Gastrocnemius medialis (tissue), 4 donors: Measurements from ENCODE around the gene SHROOM3. TPM values are rescaled to one million over a fixed set of nuclear protein-coding genes. Genes with fewer than 3 reads are reported as not detected.

Experiments used
- ATAC-seq, 2 donors: fragments of 150-250 bp; one replicate each; pipeline ENCODE4 v1.9.1; 2016
- DNase-seq, 2 donors: peaks; one replicate each; pipeline ENCODE4 v3.0.0-alpha.2; 2019
- H3K27ac ChIP-seq, 4 donors: fragments of 200-600 bp; sonication (generic); 1 replicate in 1 of 4; 2 replicates in 3 of 4; pipeline ENCODE4 v1.5.1; 2016 to 2018; ENCODE audit warnings: mild to moderate bottlenecking in 2 of 4, moderate library complexity in 1 of 4
- H3K27me3 ChIP-seq, 3 donors: fragments of 200-600 bp; sonication (generic) in 2 of 3; 1 replicate in 1 of 3; 2 replicates in 2 of 3; pipeline versions ENCODE4 v1.5.1 to v1.6.0; 2016 to 2019; ENCODE audit warnings: mild to moderate bottlenecking in 1 of 3, moderate library complexity in 1 of 3
- H3K36me3 ChIP-seq, 2 donors: fragments of 200-600 bp; sonication (generic) in 1 of 2; one replicate each; pipeline ENCODE4 v1.5.1; 2017 to 2018
- H3K4me1 ChIP-seq, 2 donors: fragments of 200-600 bp; sonication (generic) in 1 of 2; one replicate each; pipeline ENCODE4 v1.5.1; 2016 to 2017; ENCODE audit warnings: mild to moderate bottlenecking in 2 of 2
- H3K4me3 ChIP-seq, 4 donors: fragments of 200-600 bp; sonication (generic) in 3 of 4; 1 replicate in 1 of 4; 2 replicates in 3 of 4; pipeline ENCODE4 v1.5.1; 2016 to 2019; ENCODE audit warnings: mild to moderate bottlenecking in 2 of 4
- H3K9me3 ChIP-seq, 3 donors: fragments of 200-600 bp; sonication (generic) in 2 of 3; 1 replicate in 1 of 3; 2 replicates in 2 of 3; pipeline ENCODE4 v1.5.1; 2016 to 2019
- POLR2A ChIP-seq, 2 donors: fragments of 450-650 bp; IDR thresholded peaks; one replicate each; pipeline ENCODE4 v1.6.1; 2017; ENCODE audit warnings: antibody characterized with exemption in 2 of 2, mild to moderate bottlenecking in 2 of 2, moderate library complexity in 2 of 2
- in situ Hi-C, 4 donors: fragments of 200-750 bp; cut with MboI; loops; one replicate each; pipeline versions ENCODE4 v1.15.0 to v1.8.0; 2017; ENCODE audit warnings: low sequenced_read_pairs in 4 of 4
- intact Hi-C: fragments of 100-400 bp; cut with DNase I; formaldehyde crosslinking; loops from one replicate; pipeline ENCODE4 v1.15.1; 2023; ENCODE audit warnings: low total_unique reads
- total RNA-seq, 4 donors: library from RNA; depleted of rRNA; stranded (reverse); fragments of >200 nt; gene quantifications; one replicate each; pipeline versions ENCODE4 v1.1.0 to v1.2.3, GENCODE V29; 2016
- TF ChIP-seq, protein P1 (sequence below), 5 experiments: fragments of 450-650 bp in 3 of 5; fragments of 200-600 bp in 2 of 5; sonication (generic) in 2 of 5; IDR thresholded peaks in 4 of 5; conservative IDR thresholded peaks in 1 of 5; 1 replicate in 4 of 5; 2 replicates in 1 of 5; pipeline ENCODE4 v1.5.1; 2016 to 2019; ENCODE audit warnings: antibody characterized with exemption in 5 of 5, mild to moderate bottlenecking in 3 of 5, moderate library complexity in 3 of 5

SHROOM3 gene
- total RNA-seq, 4 donors from 2014 or later: 0.20 to 1.7 (median 0.98) TPM

DNA sequence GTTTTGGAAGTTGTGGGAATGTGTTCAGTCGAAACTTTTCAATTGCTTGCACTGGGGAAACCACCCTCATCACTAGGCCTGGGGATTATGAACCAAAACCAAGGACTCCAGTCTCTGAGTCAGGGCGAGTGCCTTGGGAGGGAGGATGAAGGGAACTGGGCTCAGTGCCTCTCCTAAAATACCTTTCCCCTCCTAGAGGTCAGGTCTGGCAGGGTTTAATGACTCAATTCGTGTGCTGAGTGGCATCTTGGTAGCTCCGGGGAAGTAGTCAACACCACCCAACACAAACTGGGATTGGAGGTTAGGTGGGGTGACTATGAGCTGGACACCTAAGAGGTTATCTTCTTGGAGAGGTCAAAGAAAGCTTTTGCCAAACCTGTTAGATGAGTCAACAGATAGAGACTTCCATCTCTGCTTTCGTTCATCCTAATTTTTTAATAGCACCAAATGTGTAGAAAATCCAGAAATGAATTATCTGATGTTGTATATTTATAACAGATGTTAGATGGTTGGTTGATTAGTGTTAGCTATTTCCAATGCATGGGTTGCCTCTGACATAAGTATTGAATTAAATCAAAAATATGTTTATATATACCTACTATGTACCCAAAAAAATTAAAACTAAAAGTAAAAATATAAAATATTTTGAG is 202.8 kb downstream of the SHROOM3 start:
- Histone ChIP-seq H3K9me3 (no peaks in the 10 kb centered on the region), H3K36me3 (no peaks in the 10 kb centered on the region), H3K4me3 (no peak overlapping the region), H3K27ac (no peak overlapping the region), H3K4me1 (no peaks in the 10 kb centered on the region), H3K27me3 (no peaks in the 10 kb centered on the region)
- DNase-seq: no peak
- no peak for ATAC-seq
- in situ Hi-C loops: no loop called here
- TF ChIP-seq POLR2A (IDR thresholded peaks at IDR 0.05): no peak
- TF ChIP-seq, protein P1, sequence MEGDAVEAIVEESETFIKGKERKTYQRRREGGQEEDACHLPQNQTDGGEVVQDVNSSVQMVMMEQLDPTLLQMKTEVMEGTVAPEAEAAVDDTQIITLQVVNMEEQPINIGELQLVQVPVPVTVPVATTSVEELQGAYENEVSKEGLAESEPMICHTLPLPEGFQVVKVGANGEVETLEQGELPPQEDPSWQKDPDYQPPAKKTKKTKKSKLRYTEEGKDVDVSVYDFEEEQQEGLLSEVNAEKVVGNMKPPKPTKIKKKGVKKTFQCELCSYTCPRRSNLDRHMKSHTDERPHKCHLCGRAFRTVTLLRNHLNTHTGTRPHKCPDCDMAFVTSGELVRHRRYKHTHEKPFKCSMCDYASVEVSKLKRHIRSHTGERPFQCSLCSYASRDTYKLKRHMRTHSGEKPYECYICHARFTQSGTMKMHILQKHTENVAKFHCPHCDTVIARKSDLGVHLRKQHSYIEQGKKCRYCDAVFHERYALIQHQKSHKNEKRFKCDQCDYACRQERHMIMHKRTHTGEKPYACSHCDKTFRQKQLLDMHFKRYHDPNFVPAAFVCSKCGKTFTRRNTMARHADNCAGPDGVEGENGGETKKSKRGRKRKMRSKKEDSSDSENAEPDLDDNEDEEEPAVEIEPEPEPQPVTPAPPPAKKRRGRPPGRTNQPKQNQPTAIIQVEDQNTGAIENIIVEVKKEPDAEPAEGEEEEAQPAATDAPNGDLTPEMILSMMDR (IDR thresholded peaks at IDR 0.05 in 4 of 5, conservative IDR thresholded peaks at IDR 0.05 in 1 of 5): no peak
- intact Hi-C loops: no loop called here

DNA sequence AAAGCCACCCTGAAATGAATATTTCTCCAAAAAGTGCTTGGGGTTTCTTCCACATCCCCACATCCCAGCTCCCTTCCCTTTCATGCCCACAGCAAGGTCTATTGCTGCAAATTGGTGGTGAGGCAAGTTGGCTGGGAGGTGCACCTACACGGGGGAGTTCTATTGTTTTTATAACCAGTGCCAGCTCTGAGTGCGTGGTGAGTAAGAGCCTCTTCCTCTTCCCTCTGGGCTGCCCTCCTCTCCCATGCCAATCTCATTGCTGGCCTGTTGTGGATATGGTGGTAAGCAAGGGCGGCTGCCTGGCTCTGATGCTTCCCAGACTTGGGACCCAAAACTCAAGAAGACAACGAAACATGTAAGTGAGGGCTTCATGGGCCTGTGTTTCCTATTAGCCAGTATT is 204.3 kb downstream of the SHROOM3 start:
- ATAC-seq: no peak
- in situ Hi-C loops: no loop called here

DNA sequence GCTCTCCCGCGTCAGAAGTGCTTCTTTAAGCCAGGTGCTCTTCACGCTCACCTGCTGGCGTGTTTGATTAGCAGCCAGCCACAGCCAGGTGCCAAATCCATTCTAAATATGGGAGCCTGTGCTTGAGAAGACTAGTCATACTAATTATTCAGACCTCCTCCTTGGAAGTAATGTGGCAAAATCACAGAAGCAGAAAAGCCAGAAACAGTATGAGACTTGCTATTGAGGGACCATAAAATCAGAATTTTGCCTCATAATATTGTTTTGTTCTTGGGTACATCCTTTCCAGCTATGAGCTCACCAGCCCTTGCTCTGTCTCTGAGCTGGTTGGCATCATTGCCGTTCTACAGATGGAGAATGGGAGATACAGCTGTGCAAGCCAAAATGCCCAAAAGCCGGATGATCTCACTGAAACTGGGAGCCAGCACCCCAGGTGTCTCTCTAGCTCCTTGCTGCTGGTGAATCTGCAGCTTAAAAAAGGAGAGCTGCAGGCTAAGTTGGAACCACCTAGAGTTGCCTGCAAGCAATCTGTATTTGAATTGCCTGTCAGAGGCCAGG is 205.4 kb downstream of the SHROOM3 start:
- intact Hi-C loops: no loop called here
- H3K27me3 ChIP-seq: no peaks in the 10 kb centered on the region
- TF ChIP-seq POLR2A (IDR thresholded peaks at IDR 0.05): no peak
- TF ChIP-seq, protein P1 (IDR thresholded peaks at IDR 0.05 in 4 of 5, conservative IDR thresholded peaks at IDR 0.05 in 1 of 5): no peak
- in situ Hi-C loops: no loop called here
- H3K4me3 ChIP-seq: no peak overlapping the region
- DNase-seq (no peak), ATAC-seq (no peak)
- no peaks in the 10 kb centered on the region for H3K4me1 ChIP-seq
- H3K36me3 ChIP-seq: no peaks in the 10 kb centered on the region
- no peaks in the 10 kb centered on the region for H3K9me3 ChIP-seq
- no peak overlapping the region for H3K27ac ChIP-seq

More for the DNA sequence above, 204.3 kb downstream of the SHROOM3 start:
- Histone ChIP-seq H3K4me3 (no peak overlapping the region), H3K9me3 (no peaks in the 10 kb centered on the region), H3K36me3 (no peaks in the 10 kb centered on the region), H3K27me3 (no peaks in the 10 kb centered on the region), H3K4me1 (no peaks in the 10 kb centered on the region), H3K27ac (no peak overlapping the region)
- intact Hi-C loops: no loop called here
- DNase-seq: no peak
- no peak for TF ChIP-seq POLR2A (IDR thresholded peaks at IDR 0.05)
- TF ChIP-seq, protein P1 (IDR thresholded peaks at IDR 0.05 in 4 of 5, conservative IDR thresholded peaks at IDR 0.05 in 1 of 5): no peak

DNA sequence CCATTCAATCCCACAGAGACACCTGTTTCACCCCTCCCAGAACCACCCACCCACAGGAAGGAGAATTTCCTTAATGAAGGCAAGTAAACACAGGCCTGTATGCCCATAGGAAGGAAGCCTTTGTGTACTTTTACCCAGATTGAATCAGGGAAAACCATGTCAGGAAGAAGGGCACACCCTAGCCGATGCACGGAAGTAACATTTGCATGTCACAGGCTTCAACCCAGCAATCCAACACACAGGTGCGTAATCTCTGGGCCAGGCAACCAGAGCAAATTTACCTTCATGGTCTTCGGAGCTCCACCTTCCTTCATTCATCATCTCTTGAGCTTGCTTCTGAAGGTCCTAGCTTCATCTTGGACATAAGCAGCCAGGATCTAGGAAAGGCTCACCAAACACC is 206.3 kb downstream of the SHROOM3 start:
- no peak overlapping the region for H3K27ac ChIP-seq
- H3K4me1 ChIP-seq: no peaks in the 10 kb centered on the region
- no peak overlapping the region for H3K4me3 ChIP-seq
- H3K9me3 ChIP-seq: no peaks in the 10 kb centered on the region
- H3K36me3 ChIP-seq: no peaks in the 10 kb centered on the region
- DNase-seq (no peak), ATAC-seq (no peak)
- intact Hi-C loops (no loop called here), in situ Hi-C loops (no loop called here)
- TF ChIP-seq, protein P1 (IDR thresholded peaks at IDR 0.05 in 4 of 5, conservative IDR thresholded peaks at IDR 0.05 in 1 of 5): no peak
- TF ChIP-seq POLR2A (IDR thresholded peaks at IDR 0.05): no peak
- no peaks in the 10 kb centered on the region for H3K27me3 ChIP-seq
